CD1c-positive myeloid dendritic cell (primary cell): Measurements from ENCODE around the gene SYDE2.
"Not testable (repeated sequence)": the region's sequence is repeated elsewhere in the genome, so short reads cannot be mapped to it uniquely, and the experiment has no call there.

Experiments
- DNase-seq: peaks from one replicate; pipeline ENCODE4 v3.0.0-alpha.2; 2016; ENCODE audit errors: extremely low spot score

The SYDE2 gene

DNA sequence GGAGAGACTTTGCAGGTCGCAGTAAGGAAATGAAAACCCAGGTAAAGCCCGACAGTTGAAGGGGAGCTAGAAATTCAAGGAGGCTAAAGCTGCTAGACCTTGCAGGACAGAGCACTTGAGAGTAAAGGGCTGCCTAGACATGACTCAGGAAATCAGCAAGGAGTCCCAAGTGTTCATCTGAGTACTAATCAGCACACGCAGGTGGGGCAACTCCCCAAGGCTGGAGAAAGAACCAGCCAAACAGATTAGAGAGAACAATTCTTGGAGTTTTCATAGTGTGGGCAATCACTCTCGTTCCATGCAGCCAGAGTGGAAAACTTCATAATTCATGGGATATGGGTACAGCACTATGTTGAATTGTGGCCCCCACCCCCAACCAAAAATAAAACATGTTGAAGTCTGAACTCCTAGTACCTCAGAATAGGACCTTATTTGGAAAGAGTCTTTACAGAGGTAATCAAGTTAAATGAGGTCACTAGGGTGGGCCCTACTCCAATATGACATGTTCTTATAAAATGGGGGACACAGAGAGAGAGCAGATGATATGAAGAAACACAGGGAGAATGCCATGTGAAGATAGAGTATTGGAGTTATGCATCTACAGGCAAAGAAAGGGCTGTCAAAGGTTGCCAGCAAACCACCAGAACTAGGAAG, 28.0 kb downstream of the SYDE2 start:
- DNase-seq: no peak

DNA sequence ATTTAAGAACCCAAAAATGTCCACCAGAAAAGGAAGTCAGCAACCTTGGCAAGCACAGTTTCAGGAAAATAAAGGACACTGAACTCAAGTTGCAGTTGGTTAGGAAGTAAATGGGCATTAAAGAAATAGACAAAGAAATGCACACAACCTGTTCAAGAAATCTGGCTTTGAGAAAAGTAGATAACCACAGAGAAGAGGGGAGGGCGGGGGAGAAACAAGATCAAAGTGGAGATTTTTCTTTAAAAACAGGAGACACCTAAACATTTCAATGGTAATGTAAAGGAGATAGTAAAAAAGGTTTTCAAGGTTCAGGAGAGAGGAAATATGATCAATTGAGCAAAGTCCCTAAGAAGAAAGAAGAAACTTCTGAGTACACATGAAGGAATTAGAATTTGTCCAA, 29.1 kb downstream of the SYDE2 start:
- DNase-seq: no peak

DNA sequence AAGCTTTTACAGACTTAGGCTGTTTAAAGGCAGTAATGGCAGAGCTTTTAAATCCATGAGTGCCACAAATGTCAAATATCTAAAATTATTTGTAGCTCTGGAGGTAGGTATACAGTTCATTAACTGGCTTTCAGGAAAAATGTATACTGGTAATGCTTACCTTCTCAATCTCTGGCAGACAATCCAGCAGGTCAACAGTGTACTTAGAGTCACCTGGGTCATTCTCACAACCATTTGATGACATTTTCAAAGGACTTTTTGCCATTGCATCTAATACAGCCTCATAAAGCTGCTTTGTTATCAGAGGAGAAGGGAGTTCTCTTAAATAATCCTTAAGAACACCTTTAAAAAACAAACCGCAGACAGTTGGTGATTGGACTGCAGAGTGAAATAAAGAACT, 31.9 kb downstream of the SYDE2 start:
- DNase-seq: no peak

DNA sequence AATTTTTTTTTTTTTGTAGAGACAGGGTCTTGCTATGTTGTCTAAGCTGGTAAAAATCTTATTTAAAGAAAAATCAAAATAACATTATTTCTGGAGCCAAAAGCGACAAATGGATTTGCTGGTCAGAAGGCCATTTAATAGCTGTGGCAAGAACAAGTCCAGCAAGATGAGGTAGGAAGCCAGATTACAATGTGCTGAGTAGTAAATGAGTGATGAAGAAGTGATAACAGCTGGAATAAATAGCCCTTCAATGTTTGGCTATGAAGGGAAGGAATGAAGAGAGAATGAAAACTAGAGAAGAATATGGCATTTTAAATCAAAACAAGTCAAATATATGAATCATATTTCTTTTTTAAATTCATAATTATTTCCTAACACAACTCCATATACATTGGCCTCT, 34.5 kb downstream of the SYDE2 start:
- no peak for DNase-seq

DNA sequence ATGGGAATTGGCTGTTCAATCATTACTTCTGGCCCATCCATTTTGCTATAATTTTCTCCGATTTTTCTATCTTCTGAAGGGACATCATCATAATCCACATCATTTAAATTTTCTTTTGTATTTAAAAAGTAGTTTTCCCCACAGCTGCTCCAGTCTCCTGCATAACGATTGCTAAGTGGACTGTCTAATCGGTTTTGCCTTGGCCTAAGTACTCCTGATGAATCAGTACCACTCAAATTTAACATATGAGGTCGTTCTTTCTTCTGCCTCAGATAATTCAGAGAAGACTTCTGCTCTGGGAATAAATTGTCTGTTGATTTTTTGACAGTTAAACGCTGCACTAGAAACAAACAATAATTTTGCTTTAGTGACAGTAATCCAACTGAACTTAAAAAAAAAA, 41.9 kb downstream of the SYDE2 start:
- no peak for DNase-seq

DNA sequence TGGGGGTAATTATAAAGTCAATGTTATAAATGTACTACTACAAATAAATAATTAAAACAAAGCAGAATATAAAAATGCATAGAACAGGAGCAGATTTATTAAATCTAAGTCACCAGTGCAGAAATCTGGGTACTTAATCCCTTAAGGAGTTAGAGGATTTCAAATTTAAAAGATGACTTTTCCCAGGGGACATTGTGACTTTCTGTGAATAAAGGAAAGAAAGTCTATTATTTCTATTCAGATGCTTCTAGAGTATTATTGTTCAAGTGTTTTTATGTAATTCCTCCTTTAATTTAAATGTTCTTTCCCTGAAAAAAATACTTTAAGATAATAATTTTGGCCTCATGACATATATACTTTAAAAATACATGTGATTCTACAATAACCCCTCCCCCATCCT, 43.4 kb downstream of the SYDE2 start:
- DNase-seq: no peak

DNA sequence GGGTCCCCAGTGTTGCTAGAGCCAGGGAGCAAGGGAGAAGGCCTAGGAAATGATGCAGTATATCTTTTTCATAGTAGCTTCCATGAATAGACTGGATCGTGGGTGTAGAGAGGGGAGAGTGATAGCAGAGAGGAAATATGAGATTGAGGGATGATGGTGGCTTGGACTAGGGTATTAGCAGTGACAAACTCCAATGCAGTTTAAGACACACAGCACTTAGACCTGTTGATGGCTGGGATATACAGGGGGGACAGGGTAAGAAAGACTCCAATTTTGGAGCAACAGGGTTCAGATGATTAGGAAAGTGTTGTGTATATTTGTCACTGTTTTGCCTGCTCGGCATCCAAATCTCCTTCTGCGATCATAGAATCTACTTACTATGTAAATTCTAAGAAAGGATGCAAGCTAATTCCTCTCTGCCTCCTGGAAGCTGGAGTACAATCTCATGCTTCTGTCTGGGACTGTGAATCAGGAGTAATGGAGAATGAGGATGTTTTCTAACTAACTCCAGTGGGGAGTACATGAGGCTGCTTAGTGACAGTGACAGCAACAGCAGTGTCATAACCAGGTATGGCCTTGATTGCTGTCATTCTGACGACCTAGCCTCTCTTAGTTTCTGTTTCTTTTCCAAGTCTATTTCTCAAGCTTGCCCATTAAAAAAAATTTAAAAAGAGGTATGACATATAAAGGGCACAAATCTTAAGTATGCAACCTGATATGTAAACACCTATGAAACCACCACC, 47.5 kb downstream of the SYDE2 start:
- no peak for DNase-seq

DNA sequence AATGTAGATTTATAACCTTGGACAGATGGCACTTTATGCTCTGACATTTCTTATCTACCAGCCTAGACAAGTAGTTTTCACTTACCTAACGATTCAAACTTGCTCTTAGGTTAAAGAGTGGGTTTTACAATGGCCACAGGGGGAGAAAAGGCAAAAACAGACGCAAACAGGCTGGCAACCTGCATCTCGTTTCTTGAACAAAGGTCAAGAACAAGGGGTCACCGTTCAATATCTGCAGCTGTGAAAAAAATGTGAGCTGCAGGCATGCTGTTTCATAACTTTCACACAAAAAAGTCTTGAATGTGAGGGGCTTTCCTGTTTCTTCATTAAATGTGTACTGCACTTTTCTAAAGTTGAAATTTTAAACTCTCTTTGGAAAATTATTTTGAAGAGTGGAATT, 49.4 kb downstream of the SYDE2 start:
- DNase-seq: no peak

DNA sequence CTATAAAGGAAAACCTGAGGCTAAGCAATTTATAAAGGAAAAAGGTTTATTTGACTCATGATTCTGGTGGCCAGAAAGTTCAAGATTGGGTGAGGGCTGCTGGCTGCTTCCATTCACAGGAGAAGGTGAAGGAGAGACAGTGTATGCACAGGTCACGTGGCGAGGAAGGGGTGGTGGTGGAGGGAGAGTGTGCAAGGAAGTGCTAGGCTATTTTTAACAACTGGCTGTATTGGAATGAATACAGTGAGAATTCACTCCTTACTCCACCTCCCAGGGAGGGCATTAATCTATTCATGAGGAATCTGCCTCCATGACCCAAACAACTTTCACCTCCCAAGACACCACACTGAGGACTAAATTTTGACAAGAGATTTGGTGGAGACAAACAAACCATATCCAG, 51.0 kb downstream of the SYDE2 start:
- DNase-seq: no peak

DNA sequence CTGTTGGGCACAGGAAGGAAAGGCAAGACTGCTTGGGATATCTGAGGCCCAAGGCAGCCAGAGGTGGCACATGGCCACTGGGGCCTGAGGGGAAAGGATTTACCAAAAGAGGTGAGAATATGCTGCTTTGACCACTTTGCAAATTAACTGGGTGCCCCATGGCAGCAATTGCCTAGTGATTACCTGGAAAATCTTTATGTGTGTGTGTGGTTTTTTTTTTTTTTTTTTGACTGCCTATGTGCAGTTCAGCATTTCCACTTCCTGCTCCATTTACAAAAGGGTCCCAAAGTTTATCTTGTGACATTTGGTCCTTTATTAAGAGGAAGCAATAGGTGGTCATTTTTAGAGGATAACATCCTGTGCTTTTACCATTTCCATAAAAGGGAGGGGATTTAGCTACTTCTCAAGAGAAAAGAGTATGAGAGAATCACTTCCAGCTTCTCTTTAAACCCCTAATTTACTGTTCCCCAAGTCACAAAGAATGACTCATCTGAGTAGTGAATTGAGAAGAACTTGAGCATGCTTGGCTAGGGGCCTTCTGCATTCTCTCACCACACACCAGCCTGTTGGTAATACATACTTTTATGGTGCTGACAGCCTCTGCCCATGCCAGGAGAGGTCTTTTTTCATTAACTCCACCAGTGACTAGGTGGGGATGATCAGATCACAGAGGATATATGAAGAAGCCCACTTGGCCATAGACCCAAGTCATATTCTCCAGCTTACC, 52.1 kb downstream of the SYDE2 start:
- peak; percentile 2 for DNase-seq

DNA sequence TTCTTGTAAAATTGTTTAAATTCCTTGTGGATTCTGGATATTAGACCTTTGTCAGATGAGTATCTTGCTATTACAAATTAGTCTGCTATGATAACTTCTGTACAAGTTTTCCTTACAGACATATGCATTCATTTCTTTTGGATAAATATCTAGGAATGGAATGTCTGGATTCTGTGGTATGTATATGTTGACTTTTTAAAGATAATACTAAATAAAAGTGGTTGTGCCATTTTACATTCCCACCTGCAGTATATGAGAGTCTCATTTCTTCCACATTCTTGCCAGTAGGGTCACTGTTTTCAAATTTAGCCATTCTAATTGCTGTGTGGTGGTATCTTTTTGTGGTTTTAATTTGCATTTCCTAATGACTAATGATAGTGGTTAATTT, 53.9 kb downstream of the SYDE2 start:
- DNase-seq: no peak

DNA sequence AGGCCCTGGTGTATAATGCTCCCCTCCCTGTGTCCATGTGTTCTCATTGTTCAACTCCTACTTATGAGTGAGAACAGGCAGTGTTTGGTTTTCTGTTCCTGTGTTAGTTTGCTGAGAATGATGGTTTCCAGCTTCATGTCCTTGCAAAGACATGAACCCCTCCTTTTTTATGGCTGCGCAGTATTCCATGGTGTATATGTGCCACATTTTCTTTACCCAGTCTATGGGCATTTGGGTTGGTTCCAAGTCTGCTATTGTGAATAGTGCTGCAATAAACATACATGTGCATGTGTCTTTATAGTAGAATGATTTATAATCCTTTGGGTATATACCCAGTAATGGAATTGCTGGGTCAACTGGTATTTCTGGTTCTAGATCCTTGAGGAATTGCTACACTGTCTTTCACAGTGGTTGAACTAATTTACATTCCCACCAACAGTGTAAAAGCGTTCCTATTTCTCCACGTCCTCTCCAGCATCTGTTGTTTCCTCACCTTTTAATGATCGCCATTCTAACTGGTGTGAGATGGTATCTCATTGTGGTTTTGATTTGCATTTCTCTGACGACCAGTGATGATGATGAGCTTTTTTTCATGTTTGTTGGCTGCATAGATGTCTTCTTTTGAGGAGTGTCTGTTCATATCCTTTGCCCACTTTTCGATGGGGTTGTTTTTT, 54.4 kb downstream of the SYDE2 start:
- not testable (repeated sequence) for DNase-seq

DNA sequence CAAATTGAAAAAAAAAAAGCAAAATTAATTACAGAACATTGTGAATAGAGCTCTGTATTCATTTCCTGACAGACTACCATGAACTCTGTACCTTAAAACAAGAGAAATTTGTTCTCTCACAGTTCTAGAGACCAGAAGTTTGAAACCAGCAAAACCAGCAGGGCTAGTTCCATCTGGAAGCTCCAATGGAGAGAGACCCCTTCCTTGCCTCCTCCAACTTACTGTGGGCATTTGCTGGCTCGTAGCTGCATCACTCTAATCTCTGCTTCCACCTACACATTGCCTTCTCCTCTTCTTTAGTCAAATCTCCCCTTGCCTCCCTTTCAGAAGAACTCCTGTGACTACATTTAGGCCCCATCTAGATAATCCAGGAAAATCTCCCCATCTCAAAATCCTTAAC, 56.5 kb downstream of the SYDE2 start:
- no peak for DNase-seq

DNA sequence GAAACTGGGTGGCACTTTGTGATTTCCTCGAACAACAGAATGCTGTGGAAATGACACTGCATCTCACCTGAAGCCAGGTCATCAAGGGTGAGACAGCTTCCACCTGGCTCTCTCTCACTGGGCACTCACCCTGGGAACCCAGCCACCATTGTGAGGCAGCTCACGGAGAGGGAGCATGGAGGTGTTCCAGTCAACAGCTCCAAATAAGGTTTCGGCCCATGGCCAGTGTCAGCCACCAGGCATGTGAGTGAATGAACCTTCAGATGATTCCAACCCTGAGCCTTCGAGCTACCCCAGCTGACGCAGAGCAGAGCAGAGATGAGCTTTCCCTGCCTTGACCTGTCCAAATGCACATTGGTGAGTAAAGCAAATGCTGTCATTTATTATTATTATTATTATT, 58.1 kb downstream of the SYDE2 start:
- DNase-seq: no peak

DNA sequence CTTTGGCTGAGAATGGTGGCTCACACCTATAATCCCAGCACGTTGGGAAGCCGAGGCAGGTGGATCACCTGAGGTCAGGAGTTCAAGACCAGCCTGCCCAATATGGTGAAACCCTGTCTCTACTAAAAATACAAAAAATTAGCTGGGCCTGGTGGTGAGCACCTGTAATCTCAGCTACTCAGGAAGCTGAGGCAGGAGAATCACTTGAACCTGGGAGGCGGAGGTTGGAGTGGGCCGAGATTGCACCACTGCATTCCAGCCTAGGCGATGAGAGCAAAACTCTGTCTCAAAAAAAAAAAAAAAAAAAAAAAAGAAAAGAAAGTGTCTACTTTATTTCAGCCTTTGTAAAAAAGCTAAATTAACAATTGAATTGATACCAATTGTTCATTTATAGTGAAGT, 62.4 kb downstream of the SYDE2 start:
- not testable (repeated sequence) for DNase-seq

DNA sequence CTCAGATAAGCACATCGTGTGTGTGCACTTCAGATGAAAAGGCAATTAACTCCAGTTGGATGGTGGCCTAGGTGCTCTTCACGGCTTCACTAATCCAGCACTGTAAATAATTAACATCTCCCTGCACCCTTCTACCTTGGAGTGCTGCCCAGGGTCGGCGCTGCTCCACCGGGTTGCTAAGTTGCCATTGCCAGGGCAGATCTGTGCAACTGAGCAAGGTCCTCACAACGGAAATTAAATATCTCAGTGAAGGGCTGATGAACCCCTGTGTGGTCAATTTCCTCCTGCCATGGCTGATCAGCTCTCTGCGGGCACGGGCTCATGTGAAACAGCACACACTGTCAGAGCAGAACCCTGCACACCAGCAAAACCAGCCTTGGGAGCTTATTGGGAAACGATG, 63.2 kb downstream of the SYDE2 start:
- no peak for DNase-seq

DNA sequence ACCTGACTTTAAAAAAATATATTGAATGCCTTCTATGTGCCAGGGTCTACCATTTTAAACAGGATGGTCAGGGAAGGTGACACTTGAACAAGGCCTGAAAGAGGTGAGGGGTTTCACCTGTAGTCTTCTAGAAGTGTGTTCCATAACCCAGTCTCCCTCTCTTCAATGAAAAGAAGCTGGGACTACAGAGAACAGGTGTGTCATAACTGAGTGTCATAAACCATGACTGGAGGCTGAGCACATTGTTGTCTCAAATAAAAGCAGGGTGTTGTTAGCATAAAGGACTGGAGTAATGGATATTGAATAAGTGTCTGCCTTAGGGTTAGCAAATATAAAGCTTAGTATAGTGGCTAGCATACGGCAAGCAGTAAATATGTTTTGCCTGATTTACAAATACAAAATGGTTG, 65.4 kb downstream of the SYDE2 start:
- DNase-seq: no peak

DNA sequence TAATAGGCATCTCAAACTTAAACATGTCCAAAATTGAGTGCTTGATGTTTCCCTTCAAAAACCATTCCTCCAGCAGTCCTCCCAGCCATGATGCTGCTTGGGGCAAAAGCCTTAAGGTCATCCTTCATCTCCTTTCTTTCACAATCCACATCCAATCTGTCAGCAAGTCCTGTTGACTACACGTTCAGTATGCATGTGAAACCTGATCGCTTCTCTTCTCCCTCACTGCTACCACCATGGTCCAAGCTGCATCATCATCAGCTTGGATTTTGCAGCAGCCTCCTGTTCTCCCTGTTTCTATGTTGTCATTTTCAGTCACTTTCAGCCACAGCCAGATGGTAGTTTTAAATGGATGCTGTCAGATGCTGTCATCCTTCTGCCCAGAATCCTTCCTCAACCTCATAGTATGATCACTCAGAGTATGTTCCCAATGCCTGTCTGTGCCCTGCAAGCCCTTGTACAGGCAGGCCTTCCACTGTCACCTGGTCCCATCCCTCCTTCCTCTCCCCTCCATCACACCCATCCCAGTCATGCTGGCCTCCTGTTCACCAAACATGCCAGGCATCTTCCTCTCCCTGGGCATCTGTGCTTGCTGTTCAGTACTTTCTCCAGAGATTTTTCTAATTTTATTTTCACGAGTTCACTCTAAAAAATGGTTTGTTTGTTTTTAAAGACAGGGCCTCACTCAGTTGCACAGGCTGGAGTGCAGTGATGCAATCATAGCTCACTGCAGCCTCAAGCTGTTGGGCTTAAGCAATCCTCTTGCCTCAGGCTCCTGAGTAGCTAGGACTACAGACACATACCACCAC, 66.0 kb downstream of the SYDE2 start:
- DNase-seq: no peak

DNA sequence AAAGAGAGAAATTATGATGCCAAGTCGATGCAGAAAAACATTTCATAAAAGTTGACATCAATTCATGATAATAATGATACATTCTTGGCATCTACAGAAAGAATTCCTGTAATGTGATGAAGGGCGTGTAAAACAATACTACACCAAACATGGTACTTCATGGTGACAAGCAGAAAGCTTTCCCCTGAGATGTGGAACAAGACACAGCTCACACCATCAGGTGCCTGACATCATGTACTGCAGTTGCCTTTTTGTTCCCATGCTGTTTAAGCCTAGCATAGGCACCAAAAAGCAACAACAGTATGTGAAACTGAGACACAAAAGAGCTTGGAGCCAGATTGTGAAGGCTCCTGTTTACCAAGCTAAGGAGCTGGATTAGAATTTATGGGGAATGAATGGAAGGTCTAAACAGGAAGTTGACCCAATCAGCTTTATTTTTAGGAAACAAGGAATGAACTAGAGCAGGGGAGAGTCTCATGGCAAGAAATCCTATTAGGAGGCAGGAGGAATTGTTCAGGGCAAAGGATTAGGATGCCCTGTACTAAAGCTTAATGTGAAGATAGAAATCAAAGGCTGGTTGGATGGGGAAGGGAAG, 67.2 kb downstream of the SYDE2 start:
- no peak for DNase-seq

DNA sequence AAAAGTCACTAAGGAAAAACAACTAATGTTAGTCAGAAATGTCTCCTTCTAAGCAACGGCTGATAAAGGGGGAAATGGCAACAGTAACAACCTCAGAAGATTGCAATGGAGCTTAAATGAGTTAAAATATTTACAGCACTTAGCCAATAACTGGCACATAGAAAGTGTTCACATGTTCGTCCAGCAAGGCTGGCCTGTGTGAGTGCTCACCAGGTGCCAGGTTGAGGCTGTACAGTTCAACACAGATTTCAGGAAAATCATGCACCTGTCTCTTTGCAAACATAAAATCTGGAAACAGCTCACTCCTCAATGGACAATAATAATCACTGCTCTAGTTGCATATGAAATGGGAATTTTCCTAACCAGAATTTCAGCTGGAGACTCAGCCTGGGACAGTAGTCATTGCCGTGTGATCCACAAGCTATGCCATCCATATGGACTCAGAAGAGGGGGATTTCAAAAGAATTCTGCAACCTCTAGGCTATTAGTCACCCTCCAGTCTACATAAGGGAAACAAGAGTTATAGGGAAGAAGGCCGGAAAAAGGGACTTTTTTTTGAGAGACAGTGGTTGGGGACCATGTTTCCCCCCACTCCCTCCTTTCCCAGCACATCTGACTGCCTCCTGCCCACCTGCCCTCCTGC, 68.6 kb downstream of the SYDE2 start:
- DNase-seq: no peak

DNA sequence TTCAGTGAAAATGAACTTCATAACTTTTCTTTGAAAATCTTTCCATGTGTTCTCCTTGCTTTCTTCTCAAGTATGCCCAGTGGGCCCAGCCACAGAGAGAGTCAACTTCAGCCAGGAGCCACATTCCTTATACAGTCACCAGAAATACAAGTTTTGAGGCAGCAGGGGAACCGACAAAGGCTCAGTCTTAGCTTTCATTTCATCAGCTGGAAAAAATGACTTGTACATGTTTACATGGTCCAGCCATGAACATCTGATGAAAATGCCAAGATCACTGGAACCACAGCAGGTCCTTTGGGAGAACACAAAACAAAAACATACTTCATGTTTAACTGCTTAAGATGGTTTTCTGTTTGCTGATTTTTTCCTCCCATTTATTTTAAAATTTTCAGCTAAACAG, 72.5 kb downstream of the SYDE2 start:
- no peak for DNase-seq
